ENCODE data around the gene RND1. TPM values are rescaled to one million over a fixed set of nuclear protein-coding genes. Genes with fewer than 3 reads are reported as not detected.
"Not testable (repeated sequence)": the region's sequence is repeated elsewhere in the genome, so short reads cannot be mapped to it uniquely, and the experiment has no call there.

RND1 gene
- polyA plus RNA-seq, 1 of the 3 experiments (the other 2 are of a cell fraction) = 0.39 TPM

DNA sequence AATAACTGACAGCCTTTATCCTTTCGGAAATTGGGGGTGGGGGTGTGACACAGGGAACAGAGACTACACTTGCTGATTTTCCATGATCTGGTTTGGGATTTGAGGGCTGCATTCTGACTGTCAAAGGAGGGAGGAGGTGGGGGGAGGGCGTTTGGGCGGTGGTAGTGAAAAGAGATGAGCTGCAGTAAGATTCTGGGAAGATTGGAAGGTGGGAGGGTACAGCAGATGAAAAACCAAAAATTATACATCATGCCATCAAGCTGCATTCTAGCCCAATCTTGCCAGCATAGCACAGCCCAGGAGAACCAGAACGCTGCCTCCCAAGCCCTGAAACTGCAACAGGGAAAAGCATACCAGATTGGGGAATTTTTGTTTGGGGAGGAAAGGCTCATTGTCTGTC is 2.4 kb downstream of the RND1 start:
- Histone ChIP-seq H2AFZ (ENCODE audit: low read depth) (no peak overlapping the region), H3K4me2 (no peak overlapping the region), H3K4me3 (ENCODE audit: low read depth in 2 of 2, low read length in 1 of 2) (no peak overlapping the region), H3K79me2 (ENCODE audit: insufficient read depth) (no peaks in the 10 kb centered on the region), H3K4me1 (ENCODE audit: control insufficient read depth in 1 of 2, insufficient read depth in 2 of 2, low read depth in 1 of 2, low read length in 1 of 2) (peaks cover 0 to 9% of the 10 kb centered on the region in 2 experiments; a peak in 1 of 4 replicates), H3F3A (replicated peaks; ENCODE audit: insufficient read depth) (no peaks in the 10 kb centered on the region), H3K9ac (no peak overlapping the region), H3K9me2 (no peaks in the 10 kb centered on the region), H3K36me3 (replicated peaks in 1 of 2; ENCODE audit: control insufficient read depth in 1 of 2, insufficient read depth in 2 of 2, low read length in 1 of 2) (no peaks in the 10 kb centered on the region), H3K27ac (ENCODE audit: low read depth in 2 of 2, low read length in 1 of 2) (no peak overlapping the region), H4K20me1 (ENCODE audit: insufficient read depth) (no peaks in the 10 kb centered on the region), H3K9me3 (no peaks in the 10 kb centered on the region), H3K27me3 (ENCODE audit: insufficient read depth) (peaks cover 16% of the 10 kb centered on the region)
- no peak for DNase-seq
- ChIA-PET POLR2A (no interaction called here), CTCF (interaction anchor here (8.1 to 34.8 kb wide), 2 partner anchors 10 to 22 kb away, joined by 95 to 667 read pairs; partner anchors contain the start of gene DDX23)
- 54% methylated on average over 4 of the region's 4 CpGs for WGBS (ENCODE audit: low lambda C conversion rate)
- TF ChIP-seq RCOR1 (IDR thresholded peaks at IDR 0.05; ENCODE audit: low read length) = no peak
- TF ChIP-seq RFX5 (IDR thresholded peaks at IDR 0.05; ENCODE audit: low read length) = no peak

DNA sequence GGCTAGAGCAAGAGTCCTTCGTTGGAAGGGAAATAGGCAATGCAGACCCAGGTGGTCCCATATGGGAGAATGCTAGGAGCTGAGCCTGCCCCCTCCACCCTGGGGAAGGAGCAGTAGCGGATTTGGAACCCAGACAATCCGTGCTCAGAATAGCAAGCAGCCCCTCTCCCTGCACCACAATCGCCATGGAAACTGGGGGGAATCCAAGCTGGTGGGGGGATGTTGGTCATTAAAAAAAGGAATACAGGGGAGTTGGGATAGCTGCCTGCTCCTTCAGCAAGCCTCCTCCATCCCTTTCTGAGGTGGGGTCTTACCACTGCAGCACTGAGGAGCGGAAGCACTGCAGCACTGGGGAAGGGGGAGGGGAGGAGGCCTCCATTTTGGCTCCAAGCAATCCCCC is 2.9 kb downstream of the RND1 start:
- no peaks in the 10 kb centered on the region for H4K20me1 ChIP-seq (ENCODE audit: insufficient read depth)
- H3K79me2 ChIP-seq (ENCODE audit: insufficient read depth) = no peaks in the 10 kb centered on the region
- H3K4me3 ChIP-seq (ENCODE audit: low read depth in 2 of 2, low read length in 1 of 2) = no peak overlapping the region
- ChIA-PET CTCF (interaction anchor here (8.1 to 34.8 kb wide), 2 partner anchors 10 to 23 kb away, joined by 95 to 667 read pairs; partner anchors contain the start of gene DDX23), POLR2A (no interaction called here)
- no peak overlapping the region for H2AFZ ChIP-seq (ENCODE audit: low read depth)
- peaks cover 16% of the 10 kb centered on the region for H3K27me3 ChIP-seq (ENCODE audit: insufficient read depth)
- DNase-seq = no peak
- no peak overlapping the region for H3K27ac ChIP-seq (ENCODE audit: low read depth in 2 of 2, low read length in 1 of 2)
- no peak overlapping the region for H3K4me2 ChIP-seq
- no peaks in the 10 kb centered on the region for H3K9me2 ChIP-seq
- no peaks in the 10 kb centered on the region for H3K36me3 ChIP-seq (replicated peaks in 1 of 2; ENCODE audit: control insufficient read depth in 1 of 2, insufficient read depth in 2 of 2, low read length in 1 of 2)
- no peak overlapping the region for H3K9ac ChIP-seq
- TF ChIP-seq JUND (IDR thresholded peaks at IDR 0.05) (no peak), CHD2 (IDR thresholded peaks at IDR 0.05; ENCODE audit: low read length, partially characterized antibody) (no peak), TAF1 (IDR thresholded peaks at IDR 0.05; ENCODE audit: borderline replicate concordance, low read depth, low read length) (no peak), GATA2 (CRISPR knock-in tag; IDR thresholded peaks at IDR 0.05) (no peak)
- TF ChIP-seq, protein P1, sequence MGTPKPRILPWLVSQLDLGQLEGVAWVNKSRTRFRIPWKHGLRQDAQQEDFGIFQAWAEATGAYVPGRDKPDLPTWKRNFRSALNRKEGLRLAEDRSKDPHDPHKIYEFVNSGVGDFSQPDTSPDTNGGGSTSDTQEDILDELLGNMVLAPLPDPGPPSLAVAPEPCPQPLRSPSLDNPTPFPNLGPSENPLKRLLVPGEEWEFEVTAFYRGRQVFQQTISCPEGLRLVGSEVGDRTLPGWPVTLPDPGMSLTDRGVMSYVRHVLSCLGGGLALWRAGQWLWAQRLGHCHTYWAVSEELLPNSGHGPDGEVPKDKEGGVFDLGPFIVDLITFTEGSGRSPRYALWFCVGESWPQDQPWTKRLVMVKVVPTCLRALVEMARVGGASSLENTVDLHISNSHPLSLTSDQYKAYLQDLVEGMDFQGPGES (IDR thresholded peaks at IDR 0.05; ENCODE audit: low read depth, low read length) = no peak
- H3K4me1 ChIP-seq (ENCODE audit: control insufficient read depth in 1 of 2, insufficient read depth in 2 of 2, low read depth in 1 of 2, low read length in 1 of 2) = peaks cover 0 to 9% of the 10 kb centered on the region in 2 experiments; a peak in 1 of 4 replicates
- no peaks in the 10 kb centered on the region for H3F3A ChIP-seq (replicated peaks; ENCODE audit: insufficient read depth)
- WGBS (ENCODE audit: low lambda C conversion rate) = 49% methylated on average over 5 of the region's 5 CpGs
- H3K9me3 ChIP-seq = no peaks in the 10 kb centered on the region

DNA sequence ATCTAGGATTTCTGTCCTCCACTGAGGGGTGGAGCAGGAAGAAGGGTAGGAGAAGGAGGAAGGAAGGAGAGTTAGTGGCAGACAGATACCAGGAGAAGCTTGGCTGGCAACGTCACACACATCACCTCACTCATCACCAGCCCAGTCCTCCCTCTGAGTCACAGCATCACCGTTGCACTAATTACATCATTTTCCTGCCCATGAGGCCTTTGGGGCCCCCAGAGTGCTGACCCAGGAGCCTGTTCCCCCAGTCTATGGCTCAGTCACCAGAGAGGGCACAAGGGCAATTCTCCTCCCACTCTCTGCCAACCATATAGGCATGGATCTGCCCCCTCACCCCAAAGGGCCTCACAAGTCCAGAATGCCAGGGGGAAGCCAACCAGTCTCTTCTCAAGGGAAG is 4.6 kb downstream of the RND1 start:
- Histone ChIP-seq H3K9me2 (no peaks in the 10 kb centered on the region), H3K9ac (no peak overlapping the region), H3K9me3 (no peaks in the 10 kb centered on the region), H2AFZ (ENCODE audit: low read depth) (no peak overlapping the region), H3K4me1 (ENCODE audit: control insufficient read depth in 1 of 2, insufficient read depth in 2 of 2, low read depth in 1 of 2, low read length in 1 of 2) (peaks cover 0 to 8% of the 10 kb centered on the region in 2 experiments; a peak in 1 of 4 replicates), H3F3A (replicated peaks; ENCODE audit: insufficient read depth) (no peaks in the 10 kb centered on the region), H3K27ac (ENCODE audit: low read depth in 2 of 2, low read length in 1 of 2) (no peak overlapping the region), H3K36me3 (replicated peaks in 1 of 2; ENCODE audit: control insufficient read depth in 1 of 2, insufficient read depth in 2 of 2, low read length in 1 of 2) (no peaks in the 10 kb centered on the region), H3K4me2 (no peak overlapping the region), H4K20me1 (ENCODE audit: insufficient read depth) (no peaks in the 10 kb centered on the region), H3K79me2 (ENCODE audit: insufficient read depth) (no peaks in the 10 kb centered on the region), H3K4me3 (ENCODE audit: low read depth in 2 of 2, low read length in 1 of 2) (no peak overlapping the region), H3K27me3 (ENCODE audit: insufficient read depth) (peaks cover 16% of the 10 kb centered on the region)
- POLR2A ChIA-PET = no interaction called here
- 45% methylated on average over 2 of the region's 2 CpGs for WGBS (ENCODE audit: low lambda C conversion rate)
- CTCF ChIA-PET = interaction anchor here (1.2 to 34.8 kb wide), 4 partner anchors 8 to 117 kb away, joined by 4 to 667 read pairs (median 50); partner anchors contain the start of genes DDX23 and WNT1
- no peak for DNase-seq
- TF ChIP-seq SIN3A (IDR thresholded peaks at IDR 0.05; ENCODE audit: borderline replicate concordance, low read depth, low read length) (no peak), SMC3 (IDR thresholded peaks at IDR 0.05; ENCODE audit: low read depth, low read length) (no peak), FOXJ3 (CRISPR knock-in tag; IDR thresholded peaks at IDR 0.05) (no peak), NRF1 (IDR thresholded peaks at IDR 0.05; ENCODE audit: low read depth, low read length) (no peak), FOXM1 (IDR thresholded peaks at IDR 0.05; ENCODE audit: low read depth) (no peak), RCOR1 (IDR thresholded peaks at IDR 0.05; ENCODE audit: low read length) (no peak), CHD2 (IDR thresholded peaks at IDR 0.05; ENCODE audit: low read length, partially characterized antibody) (no peak), TEAD4 (IDR thresholded peaks at IDR 0.05; ENCODE audit: borderline replicate concordance, insufficient read depth) (no peak), RAD21 (IDR thresholded peaks at IDR 0.05; ENCODE audit: low read length) (no peak), EZH2phosphoT487 (IDR thresholded peaks at IDR 0.05; ENCODE audit: borderline replicate concordance, low read depth) (no peak), JUND (IDR thresholded peaks at IDR 0.05) (no peak), MEF2A (IDR thresholded peaks at IDR 0.05; ENCODE audit: borderline replicate concordance, low read depth) (no peak), TCF12 (IDR thresholded peaks at IDR 0.05) (no peak)

DNA sequence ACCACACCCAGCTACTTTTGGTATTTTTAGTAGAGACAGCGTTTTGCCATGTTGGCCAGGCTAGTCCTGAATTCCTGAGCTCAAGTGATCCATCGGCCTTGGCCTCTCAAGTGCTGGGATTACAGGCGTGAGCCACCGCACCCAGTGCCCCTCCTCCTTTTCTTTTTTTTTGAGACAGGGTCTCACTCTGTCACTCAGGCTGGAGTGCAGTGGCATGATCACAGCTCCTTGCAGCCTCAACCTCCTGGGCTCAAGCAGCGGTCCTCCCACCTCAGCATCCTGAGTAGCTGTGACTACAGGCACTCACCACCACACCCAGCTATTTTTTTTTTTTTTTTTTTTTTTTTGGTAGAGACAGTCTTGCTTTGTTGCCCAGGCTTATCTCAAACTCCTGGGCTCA is 5.4 kb downstream of the RND1 start:
- CTCF ChIA-PET = interaction anchor here (0.9 to 34.8 kb wide), 6 partner anchors 7 to 135 kb away, joined by 3 to 667 read pairs (median 4); partner anchors contain the start of gene DDX23
- H3K9me3 ChIP-seq; H3K4me3 ChIP-seq (ENCODE audit: low read depth in 2 of 2, low read length in 1 of 2); H3K79me2 ChIP-seq (ENCODE audit: insufficient read depth); H3K4me2 ChIP-seq; H3K27ac ChIP-seq (ENCODE audit: low read depth in 2 of 2, low read length in 1 of 2); H2AFZ ChIP-seq (ENCODE audit: low read depth); DNase-seq; H3K36me3 ChIP-seq (replicated peaks in 1 of 2; ENCODE audit: control insufficient read depth in 1 of 2, insufficient read depth in 2 of 2, low read length in 1 of 2); H3K9ac ChIP-seq; H3K9me2 ChIP-seq; H4K20me1 ChIP-seq (ENCODE audit: insufficient read depth); H3F3A ChIP-seq (replicated peaks; ENCODE audit: insufficient read depth); H3K4me1 ChIP-seq (ENCODE audit: control insufficient read depth in 1 of 2, insufficient read depth in 2 of 2, low read depth in 1 of 2, low read length in 1 of 2): not testable (repeated sequence)
- 87% methylated on average over 5 of the region's 5 CpGs for WGBS (ENCODE audit: low lambda C conversion rate)
- POLR2A ChIA-PET = interaction anchor here (0.6 kb wide), 1 partner anchor 18 kb away, joined by 3 read pairs; no protein-coding TSS in a partner anchor
- H3K27me3 ChIP-seq (ENCODE audit: insufficient read depth) = peaks cover 15% of the 10 kb centered on the region

Data from SK-N-SH (cell line).